Esophagus (tissue), 2 donors: ENCODE measurements around the gene TMEM247. TPM values are rescaled to one million over a fixed set of nuclear protein-coding genes. Genes with fewer than 3 reads are reported as not detected.

Experiments used
- H3K27ac ChIP-seq, 2 donors: one replicate each; pipeline ENCODE4 v1.5.1; 2013; ENCODE audit warnings: low read depth in 2 of 2, mild to moderate bottlenecking in 2 of 2, inconsistent platforms in 1 of 2, low read length in 1 of 2, moderate library complexity in 1 of 2
- H3K27me3 ChIP-seq, 2 donors: one replicate each; pipeline ENCODE4 v1.6.1; 2013; ENCODE audit warnings: low read length in 2 of 2, control low read depth in 1 of 2, mild to moderate bottlenecking in 1 of 2; ENCODE audit not compliant: insufficient read depth in 2 of 2, control insufficient read depth in 1 of 2
- H3K36me3 ChIP-seq, 2 donors: one replicate each; pipeline ENCODE4 v1.6.1; 2013; ENCODE audit warnings: low read length in 1 of 2; ENCODE audit not compliant: control insufficient read depth in 2 of 2, insufficient read depth in 2 of 2
- H3K4me1 ChIP-seq, 2 donors: one replicate each; pipeline ENCODE4 v1.6.1; 2013; ENCODE audit warnings: low read length in 1 of 2; ENCODE audit not compliant: control insufficient read depth in 2 of 2, insufficient read depth in 2 of 2
- H3K4me3 ChIP-seq, 2 donors: one replicate each; pipeline ENCODE4 v1.5.1; 2013; ENCODE audit warnings: low read length in 2 of 2, mild to moderate bottlenecking in 2 of 2, low read depth in 1 of 2, moderate library complexity in 1 of 2
- H3K9me3 ChIP-seq, 2 donors: one replicate each; pipeline ENCODE4 v1.6.1; 2013; ENCODE audit warnings: mild to moderate bottlenecking in 2 of 2, low read depth in 1 of 2, low read length in 1 of 2, moderate library complexity in 1 of 2; ENCODE audit not compliant: control insufficient read depth in 2 of 2, insufficient read depth in 1 of 2
- WGBS, 2 donors: extraction: QIAGEN DNeasy Blood & Tissue Kit; methylation state at CpG; one replicate each; pipeline ENCODE4 v1.1.7; 2013; 5-methylcytosine and 5-hydroxymethylcytosine counted together
- polyA plus RNA-seq, 2 donors: library from polyadenylated mRNA; stranded (reverse); fragments of 200-250 nt; gene quantifications; one replicate each; pipeline ENCODE4 v1.2.3, GENCODE V29; 2013
- donor health status: healthy with polysubstance abuse.
- donor health status: Bipolar disorder and iron deficiency.

TMEM247 gene
- polyA plus RNA-seq, 2 donors, result not detected

DNA sequence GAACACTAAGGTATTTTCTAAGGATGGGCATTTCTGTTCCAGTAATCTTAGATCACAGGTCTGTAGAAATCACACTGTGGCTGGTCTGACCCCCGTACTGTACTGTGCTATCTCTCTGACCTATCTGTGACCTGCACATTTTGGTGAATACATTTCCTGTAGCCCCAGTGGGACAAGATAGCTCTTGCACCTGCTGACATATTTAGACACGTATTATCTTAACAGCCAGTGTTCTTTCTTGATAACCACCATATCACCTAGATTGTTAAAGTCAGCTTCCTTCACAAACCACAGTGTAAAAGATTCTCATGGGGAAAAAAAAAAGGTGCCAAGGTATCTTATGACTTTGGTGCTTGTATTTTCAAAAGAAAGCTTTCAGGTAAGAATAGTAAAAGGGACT is 39.8 kb upstream of the TMEM247 start:
- Histone ChIP-seq H3K36me3 (no peaks in the 10 kb centered on the region), H3K4me1 (no peaks in the 10 kb centered on the region), H3K9me3 (no peaks in the 10 kb centered on the region), H3K4me3 (no peak overlapping the region), H3K27ac (no peak overlapping the region), H3K27me3 (no peaks in the 10 kb centered on the region)
- WGBS, 2 donors, result 61 to 62% methylated on average over 2 of the region's 2 CpGs

DNA sequence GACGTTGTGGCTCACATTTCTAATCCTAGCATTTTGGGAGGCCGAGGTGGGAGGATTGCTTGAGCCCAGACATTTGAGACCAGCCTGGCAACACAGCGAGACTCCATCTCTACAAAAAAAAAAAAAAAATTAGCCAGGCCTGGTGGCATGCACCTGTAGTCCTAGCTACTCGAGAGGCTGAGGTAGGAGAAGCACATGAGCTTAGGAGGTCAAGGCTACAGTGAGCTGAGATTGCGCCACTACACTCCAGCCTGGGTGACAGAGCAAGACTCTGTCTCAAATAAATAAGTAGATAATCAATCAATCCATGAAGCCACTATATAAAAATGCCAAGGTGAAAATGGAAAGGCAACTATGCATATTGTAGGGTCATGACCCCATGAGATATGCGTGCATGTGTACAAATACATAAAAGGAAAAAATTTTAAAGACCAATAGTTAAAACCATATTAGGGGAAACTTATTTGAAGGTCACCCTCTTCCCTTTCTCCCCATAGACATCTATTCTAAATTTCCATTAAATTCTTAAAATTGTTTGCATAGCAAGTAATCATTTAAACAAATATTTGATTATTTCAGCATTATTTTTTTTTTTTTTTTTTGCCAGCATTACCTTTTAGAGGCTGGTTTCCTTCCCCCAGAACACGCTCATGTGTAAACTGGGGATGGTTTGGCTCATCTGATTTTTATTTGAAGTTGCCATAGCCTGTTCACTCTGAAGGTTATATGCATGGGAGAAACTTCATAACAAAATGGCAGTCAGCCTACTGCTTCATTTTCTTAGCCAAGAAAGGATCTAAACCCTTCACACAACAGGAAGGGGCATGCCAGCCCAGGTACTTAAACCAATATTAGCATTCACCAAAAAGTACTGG is 37.3 kb upstream of the TMEM247 start:
- H3K27ac ChIP-seq, result no peak overlapping the region
- no peaks in the 10 kb centered on the region for H3K36me3 ChIP-seq
- H3K4me3 ChIP-seq, result no peak overlapping the region
- no peaks in the 10 kb centered on the region for H3K4me1 ChIP-seq
- H3K27me3 ChIP-seq, result no peaks in the 10 kb centered on the region
- WGBS, 2 donors, result 83 to 84% methylated on average over 7 of the region's 7 CpGs
- H3K9me3 ChIP-seq, result no peaks in the 10 kb centered on the region

DNA sequence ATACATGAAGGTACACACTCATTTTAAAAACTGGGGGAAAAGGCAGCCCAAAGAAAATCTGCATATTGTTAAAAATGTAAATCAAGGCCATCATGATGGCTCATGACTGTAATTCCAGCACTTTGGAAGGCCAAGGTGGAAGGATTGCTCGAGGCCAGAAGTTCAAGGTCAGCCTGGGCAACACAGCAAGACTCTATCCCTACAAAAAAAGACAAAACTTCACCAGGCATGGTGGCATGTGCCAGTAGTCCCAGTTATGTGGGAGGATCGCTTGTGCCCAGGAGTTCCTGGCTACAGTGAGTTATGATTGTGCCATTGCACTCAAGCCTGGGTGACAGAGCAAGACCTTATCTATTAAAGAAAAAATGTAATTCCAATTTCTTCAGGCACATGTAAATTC is 34.6 kb upstream of the TMEM247 start:
- H3K4me1 ChIP-seq, result no peaks in the 10 kb centered on the region
- H3K27me3 ChIP-seq, result no peaks in the 10 kb centered on the region
- H3K27ac ChIP-seq, result no peak overlapping the region
- no peaks in the 10 kb centered on the region for H3K9me3 ChIP-seq
- 77 to 90% methylated on average over 2 of the region's 2 CpGs for WGBS, 2 donors
- no peaks in the 10 kb centered on the region for H3K36me3 ChIP-seq
- H3K4me3 ChIP-seq, result no peak overlapping the region

DNA sequence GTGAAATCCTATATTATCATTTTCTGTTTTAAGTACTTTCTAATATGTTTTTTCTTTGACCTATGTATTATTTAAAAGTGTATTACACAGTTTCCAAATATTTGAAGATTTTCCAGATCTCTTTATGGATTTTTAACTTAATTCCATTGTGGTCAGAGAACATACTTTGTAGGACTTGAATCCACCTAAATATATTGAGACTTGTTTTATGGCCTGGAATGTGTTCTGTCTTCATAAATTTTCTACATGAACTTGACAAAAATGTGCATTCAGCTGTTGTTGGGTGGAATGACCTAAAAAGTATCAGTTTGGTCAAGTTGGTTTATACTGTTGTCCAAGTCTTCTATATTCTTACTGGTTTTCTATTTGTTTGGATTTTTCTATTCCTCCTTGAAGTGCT is 33.8 kb upstream of the TMEM247 start:
- no peaks in the 10 kb centered on the region for H3K27me3 ChIP-seq
- H3K4me3 ChIP-seq, result no peak overlapping the region
- H3K9me3 ChIP-seq, result no peaks in the 10 kb centered on the region
- H3K27ac ChIP-seq, result no peak overlapping the region
- H3K36me3 ChIP-seq, result no peaks in the 10 kb centered on the region
- H3K4me1 ChIP-seq, result no peaks in the 10 kb centered on the region

DNA sequence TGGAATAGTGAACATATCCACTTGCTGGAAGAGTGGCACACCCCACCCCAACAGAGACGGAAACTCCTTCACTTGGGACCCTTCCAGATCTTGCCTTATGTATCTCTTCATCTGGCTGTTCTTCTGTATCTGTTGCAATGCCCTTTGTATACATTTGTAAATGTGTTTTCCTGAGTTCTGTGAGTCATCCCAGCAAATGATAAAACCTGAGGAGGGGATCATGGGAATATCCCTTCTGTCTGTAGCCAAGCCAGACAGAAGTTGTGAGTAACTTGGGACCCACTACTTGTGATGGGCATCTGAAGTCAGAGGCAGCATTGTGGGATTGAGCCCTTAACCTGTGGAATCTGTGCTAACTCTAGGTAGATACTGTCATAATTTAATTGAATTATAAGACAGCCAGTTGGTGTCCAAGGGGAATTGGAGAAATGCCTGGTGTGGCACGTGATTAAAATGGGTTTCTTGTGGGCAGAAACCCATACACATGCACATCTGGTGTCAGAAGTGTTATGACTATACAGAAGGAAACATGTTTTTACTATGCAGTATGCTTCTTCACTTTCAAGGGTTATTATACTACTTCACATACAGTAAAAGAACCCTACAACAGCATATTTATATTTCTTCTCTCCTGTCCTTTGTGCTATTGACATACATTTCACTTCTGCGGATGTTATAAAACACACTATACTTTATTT is 32.3 kb upstream of the TMEM247 start:
- H3K36me3 ChIP-seq, result no peaks in the 10 kb centered on the region
- no peaks in the 10 kb centered on the region for H3K27me3 ChIP-seq
- 76 to 81% methylated on average over 3 of the region's 3 CpGs for WGBS, 2 donors
- no peaks in the 10 kb centered on the region for H3K9me3 ChIP-seq
- H3K4me3 ChIP-seq, result no peak overlapping the region
- H3K4me1 ChIP-seq, result no peaks in the 10 kb centered on the region
- H3K27ac ChIP-seq, result no peak overlapping the region

DNA sequence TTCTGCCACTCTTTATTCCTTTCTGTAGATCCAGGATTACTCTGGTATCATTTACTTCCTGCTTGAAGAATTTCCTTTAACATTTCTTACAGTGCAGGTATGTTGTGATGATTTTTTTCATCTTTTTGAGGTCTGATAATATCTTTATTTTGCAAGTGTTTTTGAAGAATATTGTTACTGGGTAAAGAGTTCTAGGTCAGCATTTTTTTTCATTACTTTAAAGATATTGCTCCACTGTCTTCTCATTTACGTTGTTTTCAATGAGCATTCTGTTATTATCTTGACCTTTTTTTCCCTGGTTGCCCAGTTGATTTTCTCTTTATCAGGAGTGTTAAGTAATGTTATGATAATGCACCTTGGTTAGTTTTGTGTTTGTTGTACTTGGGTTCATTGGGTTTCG is 31.7 kb upstream of the TMEM247 start:
- Histone ChIP-seq H3K36me3 (no peaks in the 10 kb centered on the region), H3K27me3 (no peaks in the 10 kb centered on the region), H3K9me3 (no peaks in the 10 kb centered on the region), H3K4me3 (no peak overlapping the region), H3K4me1 (no peaks in the 10 kb centered on the region), H3K27ac (no peak overlapping the region)
- 84 to 91% methylated on average over 2 of the region's 2 CpGs for WGBS, 2 donors

DNA sequence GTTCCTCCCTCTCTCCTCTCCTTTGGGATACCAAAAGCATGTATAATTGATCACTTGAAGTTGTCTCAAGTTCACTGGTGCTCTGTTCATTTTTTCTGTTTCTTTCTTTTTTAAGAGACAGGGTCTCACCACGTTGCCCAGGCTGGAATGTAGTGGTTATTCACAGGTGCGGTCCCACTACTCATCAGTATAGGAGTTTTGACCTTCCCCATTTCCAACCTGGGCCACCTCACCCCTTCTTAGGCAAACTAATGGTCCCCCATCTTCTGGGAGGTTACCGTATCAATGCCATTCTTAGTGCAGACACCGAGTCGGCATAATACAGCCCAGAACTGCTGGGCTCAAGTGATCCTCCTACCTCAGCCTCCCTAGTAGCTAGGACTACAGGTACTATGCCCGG is 31.3 kb upstream of the TMEM247 start:
- no peaks in the 10 kb centered on the region for H3K4me1 ChIP-seq
- no peak overlapping the region for H3K27ac ChIP-seq
- no peaks in the 10 kb centered on the region for H3K36me3 ChIP-seq
- no peaks in the 10 kb centered on the region for H3K27me3 ChIP-seq
- 93 to 95% methylated on average over 6 of the region's 6 CpGs for WGBS, 2 donors
- H3K9me3 ChIP-seq, result no peaks in the 10 kb centered on the region
- H3K4me3 ChIP-seq, result no peak overlapping the region

DNA sequence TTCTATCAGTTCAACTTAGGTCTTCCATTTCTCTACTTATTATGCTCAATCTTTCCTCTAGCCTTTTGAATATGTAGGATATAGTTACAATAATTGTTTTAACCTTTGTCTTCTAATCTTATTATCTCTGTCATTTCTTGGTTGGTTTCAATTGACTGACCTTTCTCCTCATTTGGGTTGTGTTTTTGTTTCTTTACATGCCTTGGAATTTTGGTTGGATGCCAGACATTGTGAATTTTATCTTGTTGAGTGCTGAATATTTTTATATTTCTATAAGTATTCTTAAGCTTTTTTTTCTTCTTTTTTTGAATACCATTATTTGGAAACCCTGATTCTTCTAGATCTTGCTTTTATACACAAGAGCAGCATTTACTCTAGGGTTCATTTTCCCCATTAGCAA is 30.7 kb upstream of the TMEM247 start:
- H3K27me3 ChIP-seq, result no peaks in the 10 kb centered on the region

DNA sequence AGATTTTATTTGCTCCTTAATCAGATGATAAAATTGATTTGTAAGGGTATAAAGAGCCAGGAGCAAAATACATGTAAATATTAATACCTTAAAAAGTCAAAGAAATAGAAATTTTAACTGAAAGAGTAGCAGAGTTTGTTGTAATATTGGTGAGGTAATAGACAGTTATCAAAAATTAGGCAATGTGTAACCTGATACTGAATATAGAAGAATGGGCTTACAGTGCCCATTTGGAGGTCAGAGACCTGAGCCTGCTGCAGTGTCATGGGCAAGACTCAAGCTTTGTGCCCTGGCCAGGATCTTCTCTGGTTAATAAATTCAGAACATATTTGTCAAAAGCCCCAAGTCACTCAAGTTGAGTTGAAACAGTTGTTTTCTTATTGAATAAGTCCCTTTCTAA is 29.7 kb upstream of the TMEM247 start:
- no peaks in the 10 kb centered on the region for H3K4me1 ChIP-seq
- H3K27ac ChIP-seq, result no peak overlapping the region
- H3K9me3 ChIP-seq, result no peaks in the 10 kb centered on the region
- H3K27me3 ChIP-seq, result no peaks in the 10 kb centered on the region
- H3K4me3 ChIP-seq, result no peak overlapping the region
- H3K36me3 ChIP-seq, result no peaks in the 10 kb centered on the region

More for the DNA sequence above, 30.7 kb upstream of the TMEM247 start:
- Histone ChIP-seq H3K36me3 (no peaks in the 10 kb centered on the region), H3K4me1 (no peaks in the 10 kb centered on the region), H3K27ac (no peak overlapping the region), H3K9me3 (no peaks in the 10 kb centered on the region), H3K4me3 (no peak overlapping the region)
